K562 treated with DMSO at 1 percent for 12 hours (cell line): ENCODE data around the gene TTC7B. TPM values are rescaled to one million over a fixed set of nuclear protein-coding genes. Genes with fewer than 3 reads are reported as not detected.

Experiments
- total RNA-seq: library from RNA; unstranded; fragments of 300-600 nt; gene quantifications from 2 replicates; pipeline ENCODE4 v1.2.3, GENCODE V29; 2022; ENCODE audit not compliant: insufficient read depth

The TTC7B gene, protein sequence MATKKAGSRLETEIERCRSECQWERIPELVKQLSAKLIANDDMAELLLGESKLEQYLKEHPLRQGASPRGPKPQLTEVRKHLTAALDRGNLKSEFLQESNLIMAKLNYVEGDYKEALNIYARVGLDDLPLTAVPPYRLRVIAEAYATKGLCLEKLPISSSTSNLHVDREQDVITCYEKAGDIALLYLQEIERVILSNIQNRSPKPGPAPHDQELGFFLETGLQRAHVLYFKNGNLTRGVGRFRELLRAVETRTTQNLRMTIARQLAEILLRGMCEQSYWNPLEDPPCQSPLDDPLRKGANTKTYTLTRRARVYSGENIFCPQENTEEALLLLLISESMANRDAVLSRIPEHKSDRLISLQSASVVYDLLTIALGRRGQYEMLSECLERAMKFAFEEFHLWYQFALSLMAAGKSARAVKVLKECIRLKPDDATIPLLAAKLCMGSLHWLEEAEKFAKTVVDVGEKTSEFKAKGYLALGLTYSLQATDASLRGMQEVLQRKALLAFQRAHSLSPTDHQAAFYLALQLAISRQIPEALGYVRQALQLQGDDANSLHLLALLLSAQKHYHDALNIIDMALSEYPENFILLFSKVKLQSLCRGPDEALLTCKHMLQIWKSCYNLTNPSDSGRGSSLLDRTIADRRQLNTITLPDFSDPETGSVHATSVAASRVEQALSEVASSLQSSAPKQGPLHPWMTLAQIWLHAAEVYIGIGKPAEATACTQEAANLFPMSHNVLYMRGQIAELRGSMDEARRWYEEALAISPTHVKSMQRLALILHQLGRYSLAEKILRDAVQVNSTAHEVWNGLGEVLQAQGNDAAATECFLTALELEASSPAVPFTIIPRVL
- 27.8 and 48.0 TPM in 2 replicates for total RNA-seq

DNA sequence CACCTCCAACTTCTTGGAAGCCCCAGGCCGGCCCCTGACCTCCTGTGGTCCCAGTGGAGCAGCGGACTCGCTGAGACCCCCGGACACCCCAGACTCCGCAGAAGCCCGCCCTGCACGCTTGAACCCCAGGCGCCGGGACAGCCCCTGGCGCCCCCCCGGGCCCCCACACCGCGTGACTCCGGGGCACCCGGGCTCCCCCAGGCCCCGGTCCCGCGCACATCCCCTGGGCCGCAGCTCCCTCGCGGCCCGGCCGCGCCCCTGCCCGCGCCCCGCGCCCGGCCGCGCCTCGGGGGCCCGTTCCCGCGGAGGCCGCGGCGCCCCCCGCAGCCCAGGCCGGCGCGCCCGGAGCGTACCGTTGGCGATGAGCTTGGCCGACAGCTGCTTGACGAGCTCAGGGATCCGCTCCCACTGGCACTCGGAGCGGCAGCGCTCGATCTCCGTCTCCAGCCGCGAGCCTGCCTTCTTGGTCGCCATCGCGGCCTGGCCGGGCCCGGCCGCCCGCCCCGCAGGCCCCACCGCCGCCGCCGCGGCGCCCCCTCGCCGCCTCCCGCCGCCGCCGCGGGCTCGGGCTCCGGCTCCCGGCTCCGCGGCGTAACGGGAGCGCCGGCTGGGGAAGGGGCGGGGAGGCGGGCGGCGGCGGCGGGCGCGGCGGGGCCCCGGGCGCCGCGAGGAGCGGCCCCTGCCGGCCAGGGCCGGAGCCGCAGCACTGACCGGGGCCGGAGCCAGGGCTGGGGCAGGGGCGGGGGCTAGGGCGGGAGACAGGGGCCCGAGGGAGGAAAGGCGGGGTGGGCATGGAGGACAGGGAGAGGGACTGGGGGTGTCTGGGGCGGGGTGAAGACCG is at the start of gene TTC7B:
Gene TTC7B (minus strand): TSS at position 609 of the 841 bp plus-strand sequence. CDS start 135 bp downstream, at position 474.

Other genes with a start within 250 kb of the TTC7B start
- 0.72 and 4.8 TPM in 2 replicates for gene RPS6KA5, start 244.2 kb upstream of the TTC7B start, total RNA-seq